Activated naive CD8-positive, alpha-beta T cell treated with anti-CD3 and anti-CD28 coated beads, Interleukin-2, amount 50 U/mL, for 24 hours (primary cell): ENCODE measurements around the gene BICRAL.

Source experiments
- ATAC-seq: fragments of 150-1000 bp; cut with Tn5 transposase; one replicate; pipeline ENCODE4 v1.10.0; 2021
- DNase-seq: peaks from one replicate; pipeline ENCODE4 v3.0.0; 2021
- H3K27ac Mint-ChIP-seq: one replicate; pipeline ENCODE4 v1.8.0; 2021; ENCODE audit warnings: mild to moderate bottlenecking, mixed read lengths
- H3K27me3 Mint-ChIP-seq: one replicate; pipeline ENCODE4 v1.8.0; 2021; ENCODE audit warnings: mixed read lengths
- H3K36me3 Mint-ChIP-seq: one replicate; pipeline ENCODE4 v1.8.0; 2021; ENCODE audit warnings: low read depth, mixed read lengths
- H3K4me1 Mint-ChIP-seq: one replicate; pipeline ENCODE4 v1.8.0; 2021; ENCODE audit warnings: mixed read lengths
- H3K4me3 Mint-ChIP-seq: one replicate; pipeline ENCODE4 v1.8.0; 2021; ENCODE audit warnings: mild to moderate bottlenecking, moderate library complexity, mixed read lengths
- H3K9me3 Mint-ChIP-seq: one replicate; pipeline ENCODE4 v1.8.0; 2021; ENCODE audit warnings: mixed read lengths

BICRAL gene

DNA sequence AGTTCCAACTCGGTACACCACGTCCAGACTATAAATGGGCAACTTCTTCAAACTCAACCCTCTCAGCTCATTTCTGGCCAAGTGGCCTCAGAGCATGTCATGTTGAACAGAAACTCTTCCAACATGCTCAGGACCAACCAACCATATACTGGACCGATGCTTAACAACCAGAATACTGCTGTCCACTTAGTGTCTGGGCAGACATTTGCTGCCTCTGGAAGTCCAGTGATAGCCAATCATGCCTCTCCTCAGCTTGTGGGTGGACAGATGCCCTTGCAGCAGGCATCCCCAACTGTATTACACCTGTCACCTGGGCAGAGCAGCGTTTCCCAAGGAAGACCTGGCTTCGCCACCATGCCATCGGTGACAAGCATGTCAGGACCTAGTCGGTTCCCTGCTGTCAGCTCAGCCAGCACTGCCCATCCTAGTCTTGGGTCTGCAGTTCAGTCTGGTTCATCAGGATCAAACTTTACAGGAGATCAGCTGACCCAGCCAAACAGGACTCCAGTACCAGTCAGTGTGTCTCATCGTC, 47.8 kb downstream of the BICRAL start:
- Mint-ChIP-seq H3K4me1 (no peaks in the 10 kb centered on the region), H3K27me3 (no peaks in the 10 kb centered on the region), H3K36me3 (peaks cover 27% of the 10 kb centered on the region), H3K27ac (no peak overlapping the region), H3K4me3 (no peak overlapping the region), H3K9me3 (no peaks in the 10 kb centered on the region)
- DNase-seq (no peak), ATAC-seq (no peak)

DNA sequence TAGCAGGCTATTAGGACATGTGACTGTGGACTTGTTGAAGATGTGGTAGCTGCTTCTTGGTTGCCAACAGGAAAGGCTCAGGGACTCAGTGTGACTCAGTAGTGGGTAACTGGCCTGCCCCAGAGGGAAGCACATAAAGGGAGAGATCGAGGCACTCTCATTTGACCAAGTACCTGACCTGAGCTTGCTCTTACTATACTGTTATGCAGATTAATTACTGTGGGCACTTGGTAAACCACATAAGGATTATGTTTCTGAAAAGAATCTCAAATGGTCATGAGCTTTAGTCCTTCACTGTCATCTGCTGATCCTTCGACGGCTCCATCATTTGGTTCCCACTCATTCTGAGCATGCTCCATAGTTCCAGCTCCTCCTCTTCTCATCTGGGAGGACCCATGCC, 49.4 kb downstream of the BICRAL start:
- no peak for DNase-seq
- H3K9me3 Mint-ChIP-seq, result no peaks in the 10 kb centered on the region
- no peaks in the 10 kb centered on the region for H3K4me1 Mint-ChIP-seq
- peaks cover 29% of the 10 kb centered on the region for H3K36me3 Mint-ChIP-seq
- H3K27me3 Mint-ChIP-seq, result no peaks in the 10 kb centered on the region
- H3K27ac Mint-ChIP-seq, result no peak overlapping the region
- ATAC-seq, result no peak
- H3K4me3 Mint-ChIP-seq, result no peak overlapping the region

DNA sequence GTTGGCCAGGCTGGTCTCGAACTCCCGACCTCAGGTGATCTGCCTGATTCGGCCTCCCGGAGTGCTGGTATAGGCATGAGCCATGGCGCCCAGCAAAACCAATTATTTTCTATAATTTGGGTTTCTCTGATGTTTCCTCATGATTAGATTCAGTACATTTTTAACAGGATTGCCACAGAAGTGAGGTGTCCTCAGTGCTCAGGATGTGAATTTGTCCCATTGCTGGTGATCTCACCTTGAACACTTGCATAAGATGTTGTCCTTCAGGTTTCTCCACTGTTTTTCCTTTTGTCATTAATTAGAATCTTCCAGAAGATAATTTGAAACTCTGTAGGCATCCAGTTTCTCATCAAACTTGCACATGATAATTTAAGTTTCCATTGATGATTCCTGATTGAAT, 52.2 kb downstream of the BICRAL start:
- H3K9me3 Mint-ChIP-seq, result no peaks in the 10 kb centered on the region
- H3K4me3 Mint-ChIP-seq, result no peak overlapping the region
- DNase-seq, result no peak
- H3K27ac Mint-ChIP-seq, result no peak overlapping the region
- no peaks in the 10 kb centered on the region for H3K4me1 Mint-ChIP-seq
- no peak for ATAC-seq
- peaks cover 19% of the 10 kb centered on the region for H3K36me3 Mint-ChIP-seq
- H3K27me3 Mint-ChIP-seq, result no peaks in the 10 kb centered on the region

DNA sequence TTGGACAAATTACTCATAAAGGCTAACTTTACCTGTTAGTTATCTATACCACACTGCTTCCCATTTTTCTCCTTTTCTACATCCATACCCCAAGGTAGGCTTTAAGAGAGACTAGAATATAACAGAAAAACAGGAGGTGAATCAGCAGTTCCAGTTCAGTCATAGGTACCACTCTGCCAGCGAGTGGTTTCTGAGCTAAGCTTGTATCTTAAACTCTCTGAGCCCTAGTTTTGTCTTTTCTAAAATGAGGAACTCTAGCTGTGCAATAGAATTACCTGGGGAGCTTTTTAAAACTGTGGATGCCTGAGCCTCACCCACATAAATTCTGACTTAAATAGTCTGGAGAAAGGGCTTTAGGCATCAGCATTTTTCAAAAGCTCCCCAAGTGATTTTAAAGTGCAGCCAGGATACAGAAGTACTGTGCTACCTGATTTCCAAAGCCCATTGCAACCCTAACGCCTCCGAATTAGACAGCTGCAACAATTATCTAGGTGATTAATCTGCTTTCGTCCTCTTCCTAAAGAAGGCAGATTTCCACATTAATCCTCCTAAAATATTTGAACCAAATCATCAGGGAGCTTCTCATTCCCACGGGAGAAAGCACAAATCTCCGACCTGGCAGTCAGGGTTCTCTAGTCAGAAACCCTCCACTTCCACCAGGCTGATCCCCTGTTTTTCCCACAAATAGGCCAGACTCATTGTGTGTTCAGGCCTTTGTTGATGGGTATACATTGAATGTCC, 60.2 kb downstream of the BICRAL start:
- no peaks in the 10 kb centered on the region for H3K27me3 Mint-ChIP-seq
- no peak overlapping the region for H3K27ac Mint-ChIP-seq
- DNase-seq, result no peak
- H3K9me3 Mint-ChIP-seq, result no peaks in the 10 kb centered on the region
- H3K4me3 Mint-ChIP-seq, result no peak overlapping the region
- peaks cover 4% of the 10 kb centered on the region for H3K36me3 Mint-ChIP-seq
- no peak for ATAC-seq
- peaks cover 9% of the 10 kb centered on the region for H3K4me1 Mint-ChIP-seq

- Mint-ChIP-seq H3K4me1 (peaks cover 9% of the 10 kb centered on the region), H3K27ac (no peak overlapping the region), H3K27me3 (no peaks in the 10 kb centered on the region), H3K9me3 (no peaks in the 10 kb centered on the region), H3K4me3 (no peak overlapping the region), H3K36me3 (peaks cover 4% of the 10 kb centered on the region)
- ATAC-seq (no peak), DNase-seq (no peak)
Measured at GRCh38 chr6:42845327-42845694, 63.5 kb downstream of the BICRAL start.

DNA sequence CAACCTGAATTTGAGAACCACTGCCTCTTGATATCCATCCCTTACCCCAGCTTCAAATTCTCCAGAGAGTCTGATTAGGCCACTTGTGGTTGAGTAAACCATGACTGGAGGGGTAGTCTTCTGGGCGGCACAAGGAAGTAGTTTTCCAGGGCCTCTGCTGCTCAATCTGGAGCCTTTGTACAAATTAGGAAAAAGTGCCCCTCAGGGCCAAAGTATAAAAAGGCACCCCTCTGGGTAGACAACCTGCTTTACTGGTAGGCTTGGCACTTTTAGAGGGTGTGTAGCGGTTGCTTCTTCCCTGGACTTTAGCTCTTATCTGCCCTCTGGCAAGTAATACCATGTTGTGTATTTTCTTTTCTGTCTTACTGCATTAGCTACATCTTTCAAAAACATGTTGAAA, 64.7 kb downstream of the BICRAL start:
- ATAC-seq, result no peak
- Mint-ChIP-seq H3K27ac (no peak overlapping the region), H3K4me3 (no peak overlapping the region), H3K36me3 (peaks cover 4% of the 10 kb centered on the region), H3K4me1 (peaks cover 7% of the 10 kb centered on the region), H3K9me3 (no peaks in the 10 kb centered on the region), H3K27me3 (no peaks in the 10 kb centered on the region)
- no peak for DNase-seq

DNA sequence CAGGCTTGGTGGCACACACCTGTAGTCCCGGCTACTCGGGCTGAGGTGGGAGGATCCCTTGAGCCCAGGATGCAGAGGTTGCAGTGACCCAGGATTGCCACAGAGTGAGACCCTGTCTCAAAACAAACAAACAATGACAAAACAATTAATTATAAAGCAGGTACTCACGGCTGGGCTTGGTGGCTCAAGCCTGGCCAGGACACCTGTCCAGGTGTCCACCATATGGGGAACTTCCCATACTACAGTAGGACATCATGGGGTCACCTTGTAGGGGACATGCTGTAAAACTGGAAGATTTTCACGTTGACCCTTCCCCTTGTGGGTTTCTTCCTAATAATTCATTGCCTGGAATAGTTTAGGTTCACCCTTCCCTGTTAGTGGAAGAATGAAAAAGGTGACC, 66.8 kb downstream of the BICRAL start:
- Mint-ChIP-seq H3K4me3 (no peak overlapping the region), H3K4me1 (peaks cover 2% of the 10 kb centered on the region), H3K27ac (no peak overlapping the region), H3K9me3 (no peaks in the 10 kb centered on the region), H3K27me3 (no peaks in the 10 kb centered on the region), H3K36me3 (peaks cover 8% of the 10 kb centered on the region)
- ATAC-seq, result no peak
- no peak for DNase-seq

DNA sequence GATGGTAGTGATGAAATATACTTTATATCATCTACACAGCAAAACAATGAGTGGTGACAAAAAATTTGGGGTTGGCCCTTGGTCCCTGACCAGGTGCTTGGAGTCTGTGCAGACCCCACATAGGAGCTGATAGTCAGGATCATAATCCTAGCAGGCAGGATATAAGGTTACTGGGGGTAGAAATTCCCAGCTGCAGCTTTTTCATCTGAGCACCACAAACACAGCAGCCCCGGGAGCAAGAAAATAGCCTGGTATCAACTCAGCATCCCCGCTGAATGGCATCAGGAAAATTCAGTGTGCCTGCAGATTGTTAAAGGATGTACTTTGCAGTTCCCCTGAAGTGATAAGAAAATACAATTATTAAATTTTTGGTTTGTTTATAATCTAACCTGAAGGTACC, 69.7 kb downstream of the BICRAL start:
- Mint-ChIP-seq H3K36me3 (peaks cover 7% of the 10 kb centered on the region), H3K27me3 (no peaks in the 10 kb centered on the region), H3K4me1 (no peaks in the 10 kb centered on the region), H3K27ac (no peak overlapping the region), H3K4me3 (no peak overlapping the region), H3K9me3 (no peaks in the 10 kb centered on the region)
- DNase-seq (no peak), ATAC-seq (no peak)

DNA sequence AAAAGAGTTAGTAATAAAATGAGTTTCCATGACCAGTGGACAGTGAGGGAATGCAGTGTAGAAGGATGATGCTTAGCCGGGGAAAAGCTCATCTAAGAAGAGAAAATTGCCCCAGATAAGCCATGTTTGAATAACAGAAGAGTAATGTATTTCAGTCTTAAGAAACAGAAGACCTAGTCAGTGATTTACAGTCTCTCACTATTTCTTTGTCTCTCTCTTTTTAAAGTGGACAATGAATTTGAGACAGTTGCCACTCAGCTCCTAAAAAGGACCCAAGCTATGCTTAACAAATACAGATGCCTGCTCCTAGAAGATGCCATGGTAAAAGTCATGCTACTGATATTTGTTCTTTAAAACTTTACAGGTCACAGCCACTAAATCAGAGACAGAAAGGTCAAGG, 78.2 kb downstream of the BICRAL start:
- Mint-ChIP-seq H3K4me1 (peaks cover 6% of the 10 kb centered on the region), H3K4me3 (no peak overlapping the region), H3K27ac (no peak overlapping the region), H3K27me3 (no peaks in the 10 kb centered on the region), H3K36me3 (peaks cover 24% of the 10 kb centered on the region), H3K9me3 (no peaks in the 10 kb centered on the region)
- ATAC-seq, result no peak
- no peak for DNase-seq

DNA sequence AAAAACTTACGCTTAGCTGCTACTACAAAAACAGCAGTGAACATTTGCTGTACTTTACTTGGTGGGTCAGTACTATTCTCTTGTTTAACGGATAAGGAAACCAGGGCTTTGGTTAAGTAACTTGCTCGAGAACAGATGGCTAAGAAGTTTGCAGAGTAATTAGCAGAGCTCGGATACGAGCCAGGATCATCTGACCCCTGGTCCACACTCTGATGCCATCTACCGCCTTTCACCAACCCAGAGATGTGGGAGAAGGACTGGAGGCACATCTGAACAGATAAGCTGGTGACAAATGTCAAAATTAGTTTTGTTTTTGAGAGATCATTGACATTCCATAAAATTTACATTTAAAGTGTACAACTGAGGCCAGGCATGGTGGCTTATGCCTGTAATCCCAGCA, 78.6 kb downstream of the BICRAL start:
- Mint-ChIP-seq H3K9me3 (no peaks in the 10 kb centered on the region), H3K27me3 (no peaks in the 10 kb centered on the region), H3K4me1 (peaks cover 6% of the 10 kb centered on the region), H3K36me3 (peaks cover 24% of the 10 kb centered on the region), H3K27ac (no peak overlapping the region), H3K4me3 (no peak overlapping the region)
- DNase-seq (no peak), ATAC-seq (no peak)

DNA sequence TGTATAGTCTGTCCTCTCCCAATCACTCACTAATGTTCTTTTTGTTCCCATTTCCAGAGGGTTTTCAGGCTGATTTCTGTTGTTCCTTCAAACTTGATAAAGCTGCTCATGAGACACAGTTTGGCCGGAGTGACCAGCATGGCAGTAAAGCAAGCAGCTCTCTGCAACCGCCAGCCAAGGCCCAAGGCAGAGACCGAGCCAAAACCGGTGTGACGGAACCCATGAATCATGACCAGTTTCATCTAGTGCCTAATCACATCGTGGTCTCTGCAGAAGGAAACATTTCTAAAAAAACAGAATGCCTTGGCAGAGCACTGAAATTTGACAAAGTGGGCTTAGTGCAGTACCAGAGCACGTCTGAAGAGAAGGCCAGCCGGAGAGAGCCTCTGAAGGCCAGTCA, 82.8 kb downstream of the BICRAL start:
- no peak overlapping the region for H3K4me3 Mint-ChIP-seq
- no peaks in the 10 kb centered on the region for H3K27me3 Mint-ChIP-seq
- peak overlapping the region; percentile 65 for H3K27ac Mint-ChIP-seq
- H3K9me3 Mint-ChIP-seq, result no peaks in the 10 kb centered on the region
- no peak for DNase-seq
- no peak for ATAC-seq
- H3K4me1 Mint-ChIP-seq, result peaks cover 6% of the 10 kb centered on the region
- H3K36me3 Mint-ChIP-seq, result peaks cover 16% of the 10 kb centered on the region

DNA sequence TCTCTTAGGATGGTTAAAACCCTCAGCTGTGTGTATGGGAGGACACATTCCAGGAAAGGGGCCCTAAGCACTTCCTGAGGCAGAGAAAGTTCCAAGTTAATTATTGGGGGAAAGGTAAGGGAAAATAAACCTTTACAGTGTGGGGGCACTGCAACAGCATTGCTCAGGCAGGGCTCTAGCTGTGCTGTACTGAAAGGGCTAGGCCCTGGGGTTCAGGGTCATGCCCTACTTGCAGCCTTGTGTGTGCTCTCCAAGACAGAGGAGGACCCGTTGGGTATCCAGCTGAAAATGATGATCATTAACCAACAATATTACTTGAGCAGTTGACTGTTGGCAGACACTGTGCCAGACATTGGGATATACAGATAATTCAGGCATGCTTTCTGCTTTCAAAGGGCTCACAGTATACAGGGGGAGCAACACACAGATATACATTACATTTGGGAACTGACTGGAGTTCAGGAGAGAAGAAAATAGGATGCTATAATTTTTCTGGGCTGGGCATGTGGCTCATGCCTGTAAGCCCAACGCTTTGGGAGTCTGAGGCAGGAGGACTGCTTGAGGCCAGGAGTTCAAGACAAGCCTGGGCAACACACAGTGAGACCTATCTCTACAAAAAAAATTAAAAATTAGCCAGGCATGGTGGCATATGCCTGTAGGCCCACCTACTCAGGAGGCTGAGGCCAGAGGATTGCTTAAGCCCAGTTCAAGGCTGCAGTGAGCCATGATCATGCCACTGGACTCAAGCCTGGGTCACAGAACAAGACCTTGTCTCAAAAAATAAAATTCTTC, 88.5 kb downstream of the BICRAL start:
- DNase-seq (no peak), ATAC-seq (no peak)
- Mint-ChIP-seq H3K9me3 (no peaks in the 10 kb centered on the region), H3K36me3 (no peaks in the 10 kb centered on the region), H3K4me1 (no peaks in the 10 kb centered on the region), H3K27ac (no peak overlapping the region), H3K4me3 (no peak overlapping the region), H3K27me3 (no peaks in the 10 kb centered on the region)

GRCh38 chr6:42871711-42872110, 89.9 kb downstream of the BICRAL start:
- no peaks in the 10 kb centered on the region for H3K9me3 Mint-ChIP-seq
- no peak overlapping the region for H3K4me3 Mint-ChIP-seq
- H3K27me3 Mint-ChIP-seq, result no peaks in the 10 kb centered on the region
- no peaks in the 10 kb centered on the region for H3K36me3 Mint-ChIP-seq
- H3K4me1 Mint-ChIP-seq, result no peaks in the 10 kb centered on the region
- ATAC-seq, result no peak
- DNase-seq, result no peak
- no peak overlapping the region for H3K27ac Mint-ChIP-seq

DNA sequence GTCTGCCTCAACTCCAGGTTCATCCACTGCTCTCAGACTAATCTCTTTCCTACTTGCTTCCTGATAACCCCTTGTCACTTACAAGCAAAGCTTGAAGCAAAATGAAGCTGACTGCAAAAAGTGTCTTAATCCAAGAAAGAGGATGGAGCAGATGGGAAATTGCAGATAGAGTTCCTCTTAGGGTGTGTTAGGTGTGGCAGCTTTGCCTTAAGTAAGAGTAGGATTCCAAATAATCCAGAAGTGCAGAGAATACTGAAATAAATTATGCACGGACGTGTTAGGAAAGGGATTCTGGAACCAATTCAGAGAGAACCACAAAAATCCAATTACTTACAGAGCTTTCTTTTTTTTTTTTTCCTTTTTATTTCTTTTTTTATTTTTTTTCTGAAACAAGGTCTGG, 91.5 kb downstream of the BICRAL start:
- ATAC-seq (no peak), DNase-seq (no peak)
- Mint-ChIP-seq H3K4me3 (no peak overlapping the region), H3K27ac (no peak overlapping the region), H3K36me3 (no peaks in the 10 kb centered on the region), H3K27me3 (no peaks in the 10 kb centered on the region), H3K4me1 (no peaks in the 10 kb centered on the region), H3K9me3 (no peaks in the 10 kb centered on the region)

DNA sequence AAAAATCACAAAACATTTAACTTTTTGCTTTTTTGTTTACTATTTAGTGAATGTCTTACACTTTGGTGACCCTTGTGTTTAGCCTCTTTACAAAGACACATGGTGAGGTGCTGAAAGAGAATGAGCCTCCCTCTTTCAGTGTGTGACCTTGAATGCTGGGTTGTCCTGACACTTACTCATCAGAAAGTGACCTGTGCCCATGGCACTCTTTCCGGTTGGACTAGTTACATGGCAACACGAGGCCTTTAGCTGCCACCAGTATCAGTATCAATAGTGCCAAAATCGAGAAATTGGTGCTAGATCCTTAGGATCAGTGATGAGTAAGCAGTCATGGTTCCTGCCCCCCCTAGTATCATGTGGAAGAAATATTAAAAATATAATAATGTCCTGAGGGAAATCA, 95.8 kb downstream of the BICRAL start:
- H3K27me3 Mint-ChIP-seq, result peaks cover 2% of the 10 kb centered on the region
- peaks cover 24% of the 10 kb centered on the region for H3K4me1 Mint-ChIP-seq
- no peak overlapping the region for H3K27ac Mint-ChIP-seq
- H3K36me3 Mint-ChIP-seq, result peaks cover 21% of the 10 kb centered on the region
- peak overlapping the region; percentile 42 for H3K4me3 Mint-ChIP-seq
- H3K9me3 Mint-ChIP-seq, result no peaks in the 10 kb centered on the region
- ATAC-seq (no peak), DNase-seq (no peak)
